Osteocyte (in vitro differentiated cells): ENCODE data around the gene PLXDC2. TPM values are rescaled to one million over a fixed set of nuclear protein-coding genes. Genes with fewer than 3 reads are reported as not detected.

Experiments used
- DNase-seq: peaks from one replicate; pipeline ENCODE4 v3.0.0; 2021; ENCODE audit warnings: mixed read lengths; ENCODE audit not compliant: unreplicated experiment; ENCODE audit errors: extremely low spot score
- H3K27ac Mint-ChIP-seq: one replicate; pipeline ENCODE4 v1.8.0; 2021; ENCODE audit warnings: mild to moderate bottlenecking, mixed read lengths; ENCODE audit not compliant: unreplicated experiment
- H3K27me3 Mint-ChIP-seq: one replicate; pipeline ENCODE4 v1.8.0; 2021; ENCODE audit warnings: mixed read lengths; ENCODE audit not compliant: unreplicated experiment
- H3K36me3 Mint-ChIP-seq: one replicate; pipeline ENCODE4 v1.8.0; 2021; ENCODE audit warnings: mixed read lengths; ENCODE audit not compliant: unreplicated experiment
- H3K4me1 Mint-ChIP-seq: one replicate; pipeline ENCODE4 v1.8.0; 2021; ENCODE audit warnings: mixed read lengths; ENCODE audit not compliant: unreplicated experiment
- H3K4me3 Mint-ChIP-seq: one replicate; pipeline ENCODE4 v1.8.0; 2021; ENCODE audit warnings: mild to moderate bottlenecking, moderate library complexity, mixed read lengths; ENCODE audit not compliant: unreplicated experiment
- H3K9me3 Mint-ChIP-seq: one replicate; pipeline ENCODE4 v1.8.0; 2021; ENCODE audit warnings: mixed read lengths; ENCODE audit not compliant: unreplicated experiment
- total RNA-seq: library from RNA; stranded (reverse); gene quantifications from 2 replicates; pipeline ENCODE4 v1.2.1, GENCODE V29; 2021
- TF ChIP-seq, protein P1 (sequence below): fragments of 200-600 bp; sonication (generic); IDR thresholded peaks from 2 replicates; pipeline ENCODE4 v1.5.0; 2021; ENCODE audit warnings: antibody characterized with exemption, mild to moderate bottlenecking, moderate library complexity

Gene PLXDC2
- total RNA-seq, 1 donor from 2014 or later, result 33.2 TPM

DNA sequence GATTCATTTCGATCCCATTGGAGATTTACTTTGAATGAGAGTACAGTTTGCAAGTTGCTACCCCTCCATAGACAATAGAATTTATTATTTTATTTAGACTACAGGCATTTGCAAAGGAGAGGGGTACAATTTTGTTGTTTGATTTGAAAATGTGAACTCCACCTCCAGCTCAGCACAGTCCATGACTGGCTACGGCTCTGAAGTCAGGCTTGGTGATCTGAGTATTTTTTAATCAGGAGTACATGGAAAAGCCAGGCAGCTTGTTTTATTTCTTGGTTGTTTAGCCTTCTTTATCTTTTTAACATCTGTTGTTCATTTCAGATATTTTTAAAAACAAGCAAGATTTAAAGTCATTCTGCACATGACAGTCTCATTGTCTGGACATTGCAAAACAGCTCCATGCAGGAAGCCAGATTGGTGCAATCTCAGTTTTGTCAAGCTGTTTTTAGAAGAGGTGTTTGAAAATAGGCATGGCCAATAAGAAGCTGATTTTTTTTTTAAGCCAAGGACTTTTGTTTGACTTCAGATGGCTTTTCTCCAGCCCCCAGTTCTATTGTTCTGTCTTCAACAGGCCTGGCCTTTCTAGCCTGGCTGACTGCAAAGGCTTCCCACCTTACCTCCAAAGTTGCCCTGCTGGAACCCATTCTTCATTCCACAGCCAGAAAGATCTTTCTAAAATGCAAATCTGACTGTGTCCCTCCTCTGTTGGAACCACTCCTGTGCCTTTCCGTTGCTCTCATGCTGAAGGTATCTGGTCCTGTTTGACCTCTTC lies 12.2 kb downstream of the PLXDC2 start:
- H3K27ac Mint-ChIP-seq, result no peak overlapping the region
- H3K36me3 Mint-ChIP-seq, result peaks cover 10% of the 10 kb centered on the region
- no peak overlapping the region for H3K4me3 Mint-ChIP-seq
- H3K27me3 Mint-ChIP-seq, result peaks cover 7% of the 10 kb centered on the region
- H3K4me1 Mint-ChIP-seq, result peaks cover 10% of the 10 kb centered on the region
- peaks cover 9% of the 10 kb centered on the region for H3K9me3 Mint-ChIP-seq
- TF ChIP-seq, protein P1, sequence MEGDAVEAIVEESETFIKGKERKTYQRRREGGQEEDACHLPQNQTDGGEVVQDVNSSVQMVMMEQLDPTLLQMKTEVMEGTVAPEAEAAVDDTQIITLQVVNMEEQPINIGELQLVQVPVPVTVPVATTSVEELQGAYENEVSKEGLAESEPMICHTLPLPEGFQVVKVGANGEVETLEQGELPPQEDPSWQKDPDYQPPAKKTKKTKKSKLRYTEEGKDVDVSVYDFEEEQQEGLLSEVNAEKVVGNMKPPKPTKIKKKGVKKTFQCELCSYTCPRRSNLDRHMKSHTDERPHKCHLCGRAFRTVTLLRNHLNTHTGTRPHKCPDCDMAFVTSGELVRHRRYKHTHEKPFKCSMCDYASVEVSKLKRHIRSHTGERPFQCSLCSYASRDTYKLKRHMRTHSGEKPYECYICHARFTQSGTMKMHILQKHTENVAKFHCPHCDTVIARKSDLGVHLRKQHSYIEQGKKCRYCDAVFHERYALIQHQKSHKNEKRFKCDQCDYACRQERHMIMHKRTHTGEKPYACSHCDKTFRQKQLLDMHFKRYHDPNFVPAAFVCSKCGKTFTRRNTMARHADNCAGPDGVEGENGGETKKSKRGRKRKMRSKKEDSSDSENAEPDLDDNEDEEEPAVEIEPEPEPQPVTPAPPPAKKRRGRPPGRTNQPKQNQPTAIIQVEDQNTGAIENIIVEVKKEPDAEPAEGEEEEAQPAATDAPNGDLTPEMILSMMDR, result no peak
- DNase-seq, result no peak

GRCh38 chr10:19832699-19833098 lies 16.5 kb downstream of the PLXDC2 start:
- no peak for DNase-seq
- H3K36me3 Mint-ChIP-seq, result peaks cover 10% of the 10 kb centered on the region
- H3K9me3 Mint-ChIP-seq, result peaks cover 9% of the 10 kb centered on the region
- H3K27ac Mint-ChIP-seq, result no peak overlapping the region
- H3K4me3 Mint-ChIP-seq, result no peak overlapping the region
- H3K4me1 Mint-ChIP-seq, result peaks cover 10% of the 10 kb centered on the region
- TF ChIP-seq, protein P1, result no peak
- H3K27me3 Mint-ChIP-seq, result peaks cover 9% of the 10 kb centered on the region

DNA sequence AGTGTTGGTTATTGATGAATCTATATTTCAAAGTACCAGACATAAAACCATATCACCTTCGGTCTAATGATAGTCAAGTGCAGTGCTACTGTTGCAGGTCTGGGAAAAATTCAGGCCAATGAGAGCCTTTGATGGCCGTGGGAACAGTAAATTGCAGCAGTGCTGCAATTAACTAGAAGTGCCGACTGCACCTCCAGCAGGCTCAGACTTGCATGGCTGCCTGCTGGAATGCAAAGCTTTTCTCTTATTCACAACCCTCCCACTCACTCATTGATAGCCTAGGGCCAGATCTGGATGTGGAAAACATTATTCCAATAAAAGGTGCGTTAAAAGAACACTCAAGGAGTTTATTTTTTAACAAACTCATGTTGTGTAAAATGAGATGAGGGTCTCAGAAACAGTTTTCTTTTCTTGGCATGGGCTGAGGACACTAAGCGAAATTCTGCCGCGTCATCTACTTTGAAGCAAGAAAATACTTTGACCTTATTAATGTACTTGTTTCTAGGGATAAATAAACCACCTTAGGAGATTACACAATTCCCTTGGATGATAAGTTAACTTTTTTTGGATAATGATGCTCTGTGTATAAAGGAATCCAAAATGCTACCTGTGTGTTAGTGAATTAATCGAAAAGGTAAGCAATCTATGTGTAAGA lies 17.1 kb downstream of the PLXDC2 start:
- no peak overlapping the region for H3K27ac Mint-ChIP-seq
- peaks cover 9% of the 10 kb centered on the region for H3K27me3 Mint-ChIP-seq
- TF ChIP-seq, protein P1, result no peak
- no peak overlapping the region for H3K4me3 Mint-ChIP-seq
- DNase-seq, result no peak
- H3K4me1 Mint-ChIP-seq, result peaks cover 10% of the 10 kb centered on the region
- peaks cover 9% of the 10 kb centered on the region for H3K9me3 Mint-ChIP-seq
- H3K36me3 Mint-ChIP-seq, result peaks cover 9% of the 10 kb centered on the region

- Mint-ChIP-seq H3K27ac (no peak overlapping the region), H3K36me3 (no peaks in the 10 kb centered on the region), H3K9me3 (peaks cover 7% of the 10 kb centered on the region), H3K27me3 (peaks cover 5% of the 10 kb centered on the region), H3K4me3 (no peak overlapping the region), H3K4me1 (peaks cover 19% of the 10 kb centered on the region)
- DNase-seq, result no peak
- TF ChIP-seq, protein P1, result no peak
These were observed 19.7 kb downstream of the PLXDC2 start for GRCh38 chr10:19835952-19836351.

GRCh38 chr10:19839090-19839489 lies 22.9 kb downstream of the PLXDC2 start:
- no peaks in the 10 kb centered on the region for H3K36me3 Mint-ChIP-seq
- peaks cover 2% of the 10 kb centered on the region for H3K27me3 Mint-ChIP-seq
- TF ChIP-seq, protein P1, result no peak
- no peak overlapping the region for H3K27ac Mint-ChIP-seq
- peaks cover 14% of the 10 kb centered on the region for H3K4me1 Mint-ChIP-seq
- H3K9me3 Mint-ChIP-seq, result no peaks in the 10 kb centered on the region
- DNase-seq, result no peak
- no peak overlapping the region for H3K4me3 Mint-ChIP-seq
